Caco-2 (cell line): ENCODE results near the gene PLSCR3. TPM values are rescaled to one million over a fixed set of nuclear protein-coding genes. Genes with fewer than 3 reads are reported as not detected.

Experiments
- BruUV-seq: library from RNA; stranded (reverse); fragments of 400-500 nt; replicated peaks from 2 replicates; lab custom pipeline; 2021; lab: Mats Ljungman, UMichigan
- CTCF ChIA-PET: fragments of 300-600 bp; sonication (Branson Sonifier 250); formaldehyde crosslinking; loops from one replicate; lab custom pipeline; 2022; ENCODE audit warnings: antibody characterized with exemption; lab: Charles Lee
- POLR2A ChIA-PET: fragments of 300-600 bp; sonication (Branson Sonifier 250); formaldehyde crosslinking; loops from one replicate; lab custom pipeline; 2022; ENCODE audit warnings: antibody characterized with exemption; lab: Charles Lee
- DNase-seq, 2 experiments: peaks; one replicate each; pipeline versions ENCODE4 v3.0.0 to v3.0.0-alpha.2; 2020 to 2022
- H3K27me3 ChIP-seq: replicated peaks from 2 replicates; pipeline ENCODE4 v1.6.0; 2011; ENCODE audit warnings: low read length; ENCODE audit not compliant: control insufficient read depth, insufficient read depth
- H3K36me3 ChIP-seq: 2 replicates; pipeline ENCODE4 v1.5.1; 2011; ENCODE audit warnings: low read length; ENCODE audit not compliant: control insufficient read depth, insufficient read depth
- H3K4me1 ChIP-seq: fragments of 250-450 bp; sonication (Bioruptor Pico); 2 replicates; pipeline ENCODE4 v1.5.1; 2020; ENCODE audit warnings: mild to moderate bottlenecking
- H3K4me3 ChIP-seq: 2 replicates; pipeline ENCODE4 v1.5.1; 2011; ENCODE audit warnings: low read depth, mild to moderate bottlenecking, control low read depth, low read length
- H3K9me3 ChIP-seq: fragments of 250-450 bp; sonication (Bioruptor Pico); 2 replicates; pipeline ENCODE4 v1.5.1; 2020; ENCODE audit warnings: mild to moderate bottlenecking, moderate library complexity
- H3K27ac Mint-ChIP-seq: one replicate; pipeline ENCODE4 v1.8.0; 2022; ENCODE audit warnings: mixed read lengths; ENCODE audit not compliant: unreplicated experiment
- H3K27me3 Mint-ChIP-seq: one replicate; pipeline ENCODE4 v1.8.0; 2022; ENCODE audit warnings: mixed read lengths; ENCODE audit not compliant: insufficient read depth, unreplicated experiment
- H3K36me3 Mint-ChIP-seq: one replicate; pipeline ENCODE4 v1.8.0; 2022; ENCODE audit warnings: mild to moderate bottlenecking, mixed read lengths; ENCODE audit not compliant: insufficient read depth, unreplicated experiment
- H3K4me1 Mint-ChIP-seq: one replicate; pipeline ENCODE4 v1.8.0; 2022; ENCODE audit warnings: low read depth, mixed read lengths; ENCODE audit not compliant: unreplicated experiment
- H3K4me3 Mint-ChIP-seq: one replicate; pipeline ENCODE4 v1.8.0; 2022; ENCODE audit warnings: mild to moderate bottlenecking, moderate library complexity, mixed read lengths; ENCODE audit not compliant: unreplicated experiment
- H3K9me3 Mint-ChIP-seq: one replicate; pipeline ENCODE4 v1.8.0; 2022; ENCODE audit warnings: mixed read lengths; ENCODE audit not compliant: unreplicated experiment
- intact Hi-C: fragments of 100-400 bp; cut with micrococcal nuclease; formaldehyde crosslinking; loops from one replicate; pipeline ENCODE4 v1.10.0; 2022; ENCODE audit not compliant: unreplicated experiment
- total RNA-seq: library from RNA; stranded (reverse); gene quantifications from 2 replicates; pipeline ENCODE4 v1.2.3, GENCODE V29; 2022
- TF ChIP-seq, protein P1 (sequence below), 2 experiments: fragments of 200-600 bp in 1 of 2; IDR thresholded peaks; 1 replicate in 1 of 2; 2 replicates in 1 of 2; pipeline versions ENCODE4 v1.5.1 to v1.8.0; 2011 to 2022; ENCODE audit warnings: antibody characterized with exemption in 1 of 2, control low read depth in 1 of 2, inconsistent platforms in 1 of 2, low read depth in 1 of 2, low read length in 1 of 2, mild to moderate bottlenecking in 1 of 2, moderate library complexity in 1 of 2; ENCODE audit not compliant: insufficient read depth in 1 of 2, severe bottlenecking in 1 of 2, unreplicated experiment in 1 of 2

PLSCR3 gene
- total RNA-seq, 1 experiment from 2014 or later, result 14.5 TPM

DNA sequence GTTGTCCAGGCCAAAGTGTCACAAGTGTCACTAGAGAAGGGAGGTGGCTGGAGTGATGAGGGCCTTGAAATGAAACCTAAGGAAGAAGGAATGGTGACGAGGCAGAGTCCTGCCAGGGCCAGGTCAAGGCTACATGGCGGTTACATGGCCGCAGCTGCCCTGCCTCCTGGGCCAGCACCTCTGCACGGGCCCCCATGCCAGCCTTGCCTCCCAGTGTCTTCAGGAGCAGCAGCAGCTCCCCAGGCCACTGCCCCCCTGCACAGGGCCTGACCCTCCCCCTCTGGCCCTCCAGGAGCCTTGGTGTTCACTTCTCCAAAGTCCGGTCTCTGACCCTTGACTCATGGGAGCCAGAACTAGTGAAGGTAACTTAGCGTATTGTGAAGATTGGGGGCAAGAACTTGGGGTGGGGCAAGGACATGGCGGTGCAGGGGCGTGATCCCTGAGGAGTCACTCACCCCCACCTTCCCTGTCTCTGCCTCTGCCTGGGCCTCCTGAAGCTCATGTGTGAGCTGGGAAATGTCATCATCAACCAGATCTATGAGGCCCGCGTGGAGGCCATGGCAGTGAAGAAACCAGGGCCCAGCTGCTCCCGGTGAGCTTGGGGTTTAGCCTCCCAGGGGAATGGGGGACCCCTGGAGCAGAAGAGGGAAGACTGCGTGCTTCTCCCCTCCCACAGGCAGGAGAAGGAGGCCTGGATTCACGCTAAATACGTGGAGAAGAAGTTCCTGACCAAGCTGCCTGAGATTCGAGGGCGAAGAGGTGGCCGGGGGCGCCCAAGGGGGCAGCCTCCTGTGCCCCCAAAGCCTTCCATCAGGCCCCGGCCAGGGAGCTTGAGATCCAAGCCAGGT, 46.5 kb downstream of the PLSCR3 start:
- Histone ChIP-seq H3K9me3 (no peaks in the 10 kb centered on the region), H3K4me1 (peaks cover 3% of the 10 kb centered on the region; the same call in 1 of the 2 replicates), H3K36me3 (no peaks in the 10 kb centered on the region), H3K4me3 (no peak overlapping the region), H3K27me3 (no peaks in the 10 kb centered on the region)
- intact Hi-C loops, result no loop called here
- Mint-ChIP-seq H3K4me3 (no peak overlapping the region), H3K27ac (no peak overlapping the region), H3K36me3 (peaks cover 9% of the 10 kb centered on the region), H3K9me3 (no peaks in the 10 kb centered on the region), H3K4me1 (peaks cover 10% of the 10 kb centered on the region), H3K27me3 (no peaks in the 10 kb centered on the region)
- no peak for DNase-seq
- CTCF ChIA-PET, result interaction anchor here (0.6 kb wide), 1 partner anchor 50 kb away, joined by 5 read pairs; no protein-coding TSS in a partner anchor
- TF ChIP-seq, protein P1, sequence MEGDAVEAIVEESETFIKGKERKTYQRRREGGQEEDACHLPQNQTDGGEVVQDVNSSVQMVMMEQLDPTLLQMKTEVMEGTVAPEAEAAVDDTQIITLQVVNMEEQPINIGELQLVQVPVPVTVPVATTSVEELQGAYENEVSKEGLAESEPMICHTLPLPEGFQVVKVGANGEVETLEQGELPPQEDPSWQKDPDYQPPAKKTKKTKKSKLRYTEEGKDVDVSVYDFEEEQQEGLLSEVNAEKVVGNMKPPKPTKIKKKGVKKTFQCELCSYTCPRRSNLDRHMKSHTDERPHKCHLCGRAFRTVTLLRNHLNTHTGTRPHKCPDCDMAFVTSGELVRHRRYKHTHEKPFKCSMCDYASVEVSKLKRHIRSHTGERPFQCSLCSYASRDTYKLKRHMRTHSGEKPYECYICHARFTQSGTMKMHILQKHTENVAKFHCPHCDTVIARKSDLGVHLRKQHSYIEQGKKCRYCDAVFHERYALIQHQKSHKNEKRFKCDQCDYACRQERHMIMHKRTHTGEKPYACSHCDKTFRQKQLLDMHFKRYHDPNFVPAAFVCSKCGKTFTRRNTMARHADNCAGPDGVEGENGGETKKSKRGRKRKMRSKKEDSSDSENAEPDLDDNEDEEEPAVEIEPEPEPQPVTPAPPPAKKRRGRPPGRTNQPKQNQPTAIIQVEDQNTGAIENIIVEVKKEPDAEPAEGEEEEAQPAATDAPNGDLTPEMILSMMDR (IDR thresholded peaks at IDR 0.05; ENCODE audit: insufficient read depth in 1 of 2, low read depth in 1 of 2, low read length in 1 of 2, severe bottlenecking in 1 of 2, unreplicated experiment in 1 of 2), result no peak
- POLR2A ChIA-PET, result interaction anchor here (0.6 kb wide), 1 partner anchor 39 kb away, joined by 5 read pairs; no protein-coding TSS in a partner anchor
- BruUV-seq, result no TSS peak

DNA sequence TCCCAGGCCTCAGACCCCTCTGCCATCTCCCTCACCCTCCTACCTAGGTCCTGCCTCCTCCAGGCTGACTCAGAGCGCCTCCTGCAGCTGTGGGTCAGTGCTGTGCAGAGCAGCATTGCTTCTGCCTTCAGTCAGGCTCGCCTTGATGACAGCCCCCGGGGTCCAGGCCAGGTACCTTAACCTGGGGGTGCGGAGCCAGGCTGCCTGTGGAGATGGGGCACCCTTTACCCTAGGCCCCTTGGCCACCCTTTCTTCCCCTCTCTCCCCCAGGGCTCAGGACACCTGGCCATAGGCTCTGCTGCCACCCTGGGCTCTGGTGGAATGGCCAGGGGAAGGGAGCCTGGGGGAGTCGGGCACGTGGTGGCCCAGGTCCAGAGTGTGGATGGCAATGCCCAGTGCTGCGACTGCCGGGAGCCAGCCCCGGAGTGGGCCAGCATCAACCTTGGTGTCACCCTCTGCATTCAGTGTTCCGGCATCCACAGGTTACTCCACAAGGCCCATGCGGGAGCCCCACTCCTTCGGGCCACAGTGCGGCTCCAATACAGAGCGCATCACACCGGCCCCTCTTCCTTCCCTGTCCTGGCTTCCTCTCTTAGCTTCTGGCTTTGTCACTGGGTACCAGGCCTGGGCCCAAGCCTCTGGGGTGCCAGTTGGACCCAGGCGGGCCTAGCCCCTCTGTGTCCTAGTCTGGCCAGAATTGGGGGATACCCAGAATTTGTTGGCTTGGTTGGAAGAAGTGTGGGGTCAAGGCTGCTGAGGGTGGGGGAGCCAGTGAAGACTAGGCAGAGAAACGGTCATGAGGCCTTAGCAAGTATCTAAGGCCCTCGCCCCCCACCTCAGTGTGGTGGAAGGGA, 47.3 kb downstream of the PLSCR3 start:
- intact Hi-C loops, result no loop called here
- H3K4me3 Mint-ChIP-seq, result no peak overlapping the region
- POLR2A ChIA-PET, result no interaction called here

More for the DNA sequence above, 47.3 kb downstream of the PLSCR3 start:
- Histone ChIP-seq H3K9me3 (no peaks in the 10 kb centered on the region), H3K36me3 (no peaks in the 10 kb centered on the region), H3K27me3 (no peaks in the 10 kb centered on the region), H3K4me3 (no peak overlapping the region), H3K4me1 (peaks cover 3% of the 10 kb centered on the region; the same call in 1 of the 2 replicates)
- Mint-ChIP-seq H3K36me3 (peaks cover 11% of the 10 kb centered on the region), H3K27ac (no peak overlapping the region), H3K4me1 (peaks cover 6% of the 10 kb centered on the region), H3K27me3 (no peaks in the 10 kb centered on the region), H3K9me3 (no peaks in the 10 kb centered on the region)
- TF ChIP-seq, protein P1 (IDR thresholded peaks at IDR 0.05; ENCODE audit: insufficient read depth in 1 of 2, low read depth in 1 of 2, low read length in 1 of 2, severe bottlenecking in 1 of 2, unreplicated experiment in 1 of 2), result no peak
- DNase-seq, result no peak
- CTCF ChIA-PET, result interaction anchor here (0.6 kb wide), 1 partner anchor 49 kb away, joined by 5 read pairs; no protein-coding TSS in a partner anchor
- no TSS peak for BruUV-seq
